Activated CD8-positive, alpha-beta memory T cell treated with anti-CD3 and anti-CD28 coated beads, Interleukin-2, amount 50 U/mL, for 1 hour (primary cell): ENCODE data around the gene MGST3.
"Not testable (repeated sequence)": the region's sequence is repeated elsewhere in the genome, so short reads cannot be mapped to it uniquely, and the experiment has no call there.

Source experiments
- DNase-seq: peaks from one replicate; pipeline ENCODE4 v3.0.0-alpha.2; 2020; ENCODE audit errors: extremely low read depth

The MGST3 gene

DNA sequence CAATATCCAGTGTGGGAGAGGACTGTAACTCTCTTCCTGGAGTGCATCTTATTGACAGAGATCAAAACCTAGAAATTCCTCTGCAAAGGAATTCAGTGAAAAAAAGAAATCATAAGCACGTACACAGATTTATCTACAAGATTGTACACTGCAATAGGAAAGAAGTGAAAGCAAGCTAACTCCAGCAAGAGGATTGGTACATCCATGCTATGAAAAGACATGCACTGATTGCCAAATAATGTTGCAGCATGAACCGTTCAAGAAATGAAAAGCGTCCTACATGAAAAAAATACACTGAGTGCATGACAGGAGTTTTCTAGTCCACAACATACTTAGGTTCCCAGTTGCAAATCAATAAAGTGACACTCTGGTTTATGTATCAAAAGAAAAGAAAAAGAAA, 1.9 kb upstream of the MGST3 start:
- DNase-seq = no peak

DNA sequence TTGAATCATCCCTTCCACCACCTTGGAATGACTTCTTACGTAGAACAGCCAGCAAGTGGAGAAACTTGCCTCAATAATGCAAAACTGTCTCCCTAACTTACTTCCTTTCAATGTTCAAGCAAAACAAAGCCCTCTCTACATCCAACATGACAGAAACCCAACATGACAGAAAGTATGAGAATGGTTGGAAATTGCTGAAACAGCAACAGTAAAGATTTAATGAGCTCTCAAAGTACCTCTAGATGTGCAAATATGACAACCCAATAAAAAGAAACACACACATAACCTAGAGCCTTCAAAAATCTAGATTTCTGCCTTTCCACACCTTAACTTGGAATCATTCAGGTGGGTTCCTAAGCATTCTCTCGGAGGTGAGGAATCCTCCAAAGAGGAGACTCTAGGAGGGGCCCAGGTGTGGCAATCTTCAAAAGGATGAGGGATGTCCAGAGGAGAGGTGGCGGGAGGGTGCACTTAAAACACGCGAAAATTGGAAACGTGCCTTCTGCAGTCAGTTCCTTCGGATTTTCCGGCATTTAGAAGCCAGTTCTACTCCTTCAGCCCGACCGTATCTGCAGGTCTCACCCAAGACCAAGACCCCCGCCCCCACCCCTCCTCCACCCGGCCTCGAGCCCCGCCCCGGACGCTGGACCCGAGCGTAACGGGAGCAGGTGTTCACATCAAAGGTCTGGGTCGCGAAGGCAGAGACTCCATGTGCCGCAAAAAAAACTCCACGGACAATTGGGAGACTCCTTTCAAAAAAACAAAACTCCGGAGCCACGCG, 996 bp upstream of the MGST3 start:
- DNase-seq = no peak

DNA sequence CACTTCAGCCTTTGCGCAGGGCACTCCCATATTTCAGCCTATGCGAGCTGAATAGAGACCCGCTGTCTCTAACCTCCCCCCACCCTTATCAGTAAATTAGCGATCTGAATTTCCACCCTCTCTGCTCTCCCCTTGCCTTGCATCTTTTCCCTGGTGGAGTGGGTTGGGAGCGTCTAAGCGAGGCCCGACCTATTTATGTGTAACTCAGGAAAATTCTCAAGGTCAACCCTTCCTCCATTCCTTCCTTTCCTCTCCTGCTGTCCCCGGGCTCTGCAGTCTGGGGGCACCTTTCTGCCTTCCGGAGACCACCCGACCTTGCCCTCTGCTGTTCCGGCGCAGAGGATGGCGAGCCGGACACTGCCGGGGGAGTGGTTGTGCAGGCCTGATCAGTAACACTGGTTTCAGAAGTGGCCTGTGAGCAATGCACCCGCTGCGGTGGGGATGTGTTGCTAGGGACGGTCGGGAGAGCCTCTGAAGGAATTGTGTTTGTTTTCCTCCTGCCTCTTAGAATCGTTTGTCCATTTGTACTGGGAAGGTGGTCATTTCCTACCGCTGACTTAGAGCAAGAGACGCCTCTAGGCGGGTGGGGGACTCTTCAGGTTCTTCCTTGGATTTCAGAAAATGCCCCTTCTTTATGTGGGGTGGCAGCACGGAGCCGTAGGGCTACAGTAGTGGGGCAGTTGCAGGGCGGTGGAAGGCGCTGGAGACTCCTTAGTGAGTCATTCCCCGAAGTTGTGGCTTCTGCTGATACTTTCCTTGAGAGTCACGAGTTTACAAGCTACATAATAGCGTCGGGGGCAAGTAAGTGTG, 513 bp downstream of the MGST3 start:
- DNase-seq = no peak

DNA sequence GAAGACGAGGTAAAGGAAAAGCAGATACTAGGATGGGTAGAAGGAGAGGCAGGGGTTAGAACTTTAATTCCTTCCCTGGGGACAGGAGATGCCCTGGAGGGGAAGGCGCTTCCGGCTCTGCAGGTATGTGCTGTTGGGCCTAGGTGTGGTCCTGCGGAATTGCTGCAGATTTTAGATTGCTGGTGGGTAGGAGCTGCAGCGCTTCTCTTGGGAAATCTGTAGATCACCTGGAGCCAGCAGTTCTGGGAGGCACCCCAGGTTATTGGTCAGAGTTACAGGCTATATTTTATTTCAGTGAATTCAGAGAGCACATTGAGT, 1.1 kb downstream of the MGST3 start:
- no peak for DNase-seq

DNA sequence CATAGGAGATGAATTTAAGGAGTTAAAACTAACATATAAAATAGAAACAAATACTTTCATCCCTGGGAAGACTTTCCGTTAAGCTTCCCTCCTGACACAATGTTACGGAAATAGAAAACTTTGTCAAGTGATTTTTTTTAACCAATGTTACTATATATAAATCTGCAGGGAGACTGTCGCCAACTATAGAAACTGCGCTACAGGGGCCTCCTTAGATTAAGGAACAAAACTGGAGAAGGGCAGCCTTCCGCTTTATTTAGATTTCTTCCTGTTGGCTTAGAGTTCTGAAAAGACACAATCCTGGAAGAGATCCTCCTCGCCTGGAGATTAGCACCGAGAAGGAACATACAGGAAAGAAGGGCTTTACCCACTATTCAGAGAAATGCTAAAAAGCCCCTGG, 1.5 kb downstream of the MGST3 start:
- no peak for DNase-seq

DNA sequence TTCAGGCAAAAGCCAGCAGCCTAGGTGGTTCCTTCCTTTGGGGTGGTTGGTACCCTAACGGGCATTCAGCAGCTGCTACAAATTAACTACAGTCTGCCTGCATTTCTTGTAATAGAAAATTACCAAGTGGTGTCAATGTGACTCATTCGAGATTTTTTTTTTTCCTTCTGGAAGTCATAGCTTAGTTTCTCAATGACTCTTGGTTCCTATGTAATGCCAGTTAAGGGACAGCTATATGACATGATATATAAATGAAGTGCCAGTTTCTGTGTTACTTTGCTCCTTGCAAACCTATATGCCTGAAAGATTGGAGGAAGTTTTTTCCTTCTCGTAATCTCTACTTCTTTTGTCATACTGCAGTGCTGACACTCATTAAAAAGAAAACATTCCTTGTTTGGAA, 2.6 kb downstream of the MGST3 start:
- no peak for DNase-seq

DNA sequence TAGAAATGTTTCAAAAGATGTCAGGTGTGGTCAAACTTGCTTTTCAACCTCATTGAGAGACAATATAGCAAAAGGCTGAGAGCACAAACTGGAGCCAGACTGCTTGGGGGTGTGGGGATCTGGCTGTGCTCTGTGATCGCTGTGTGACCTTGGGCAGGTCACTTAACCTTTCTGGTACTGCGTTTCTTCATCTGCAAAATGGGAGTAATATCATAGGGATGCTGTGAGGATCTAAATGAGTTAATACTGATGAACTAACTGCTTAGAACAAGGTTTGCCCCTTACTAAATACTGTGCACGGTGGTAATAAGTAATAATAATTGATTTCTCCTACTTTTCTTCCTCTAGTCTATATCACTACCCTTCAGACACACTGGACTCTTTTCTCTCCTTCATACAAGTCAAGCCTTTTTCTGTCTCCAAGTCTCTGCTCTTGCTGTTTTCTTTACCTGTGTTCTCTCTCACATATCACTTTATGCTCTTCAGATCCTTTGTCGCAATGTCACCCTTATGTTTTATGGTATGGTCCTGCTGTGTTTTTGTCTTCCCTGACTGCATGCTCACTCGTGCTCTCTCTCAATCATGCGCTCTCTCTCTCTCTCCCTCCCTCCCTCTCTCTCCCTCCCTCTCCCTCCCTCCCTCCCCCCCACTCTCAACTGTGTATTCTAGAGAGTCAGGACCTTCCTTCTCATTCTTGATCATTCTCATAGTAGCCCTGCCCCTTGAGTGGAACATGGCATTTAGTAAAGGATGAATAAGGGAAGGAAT, 3.3 kb downstream of the MGST3 start:
- no peak for DNase-seq

DNA sequence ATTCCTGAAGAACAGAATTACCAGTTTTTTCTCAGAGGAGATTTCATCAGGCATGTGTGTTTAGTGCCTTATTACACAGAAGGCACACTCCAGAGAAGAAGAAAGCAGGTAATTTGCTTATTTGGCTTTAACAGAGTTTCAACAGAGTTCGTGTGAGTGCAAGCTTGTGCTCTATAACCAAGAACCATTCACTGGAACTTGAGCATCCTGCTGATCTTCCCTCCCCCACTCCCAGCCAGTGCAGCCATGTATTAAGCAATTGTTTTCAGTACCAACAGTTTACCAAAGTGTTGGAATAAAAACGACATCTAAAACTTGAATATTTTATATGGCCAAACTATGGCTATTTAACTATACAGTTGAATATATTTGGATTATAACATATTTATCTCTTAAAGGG, 4.3 kb downstream of the MGST3 start:
- no peak for DNase-seq

DNA sequence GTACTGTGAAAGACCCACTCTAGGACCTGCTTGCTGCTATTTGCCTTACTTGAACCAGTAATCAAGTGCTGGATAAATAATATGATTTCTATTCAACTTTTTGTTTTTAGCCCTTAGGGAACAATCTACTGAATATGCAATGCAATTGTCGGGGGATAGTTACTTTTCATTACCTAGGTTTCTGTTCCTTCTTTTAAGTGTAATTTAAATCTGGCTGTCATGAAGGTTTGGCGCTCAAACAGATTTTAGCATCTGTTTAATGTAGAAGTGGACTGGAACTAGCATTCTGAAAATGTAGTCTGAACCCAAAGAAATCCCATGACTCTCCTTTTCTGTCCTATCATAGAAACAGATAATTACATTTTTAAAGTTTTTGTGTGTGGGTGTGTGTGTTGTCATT, 4.8 kb downstream of the MGST3 start:
- DNase-seq = no peak

DNA sequence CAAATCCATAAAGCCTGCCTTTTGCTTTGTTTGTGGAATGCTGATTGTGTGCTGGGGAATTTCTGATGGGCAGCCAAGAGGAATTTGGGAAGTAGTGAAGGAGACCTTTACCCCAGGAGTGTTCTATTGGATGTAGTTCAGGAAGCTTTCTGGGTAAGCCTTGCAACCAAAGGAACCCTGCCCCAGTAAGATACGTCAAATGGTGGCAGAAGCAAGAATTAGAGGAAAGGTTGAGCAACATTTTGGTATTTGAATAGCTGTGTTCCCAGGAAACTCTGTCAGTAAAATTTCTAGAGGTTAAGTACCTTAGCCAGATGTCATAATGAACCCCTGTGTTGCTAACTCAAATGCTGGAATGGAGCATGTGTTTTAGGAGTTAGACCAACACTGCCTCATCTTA, 6.4 kb downstream of the MGST3 start:
- DNase-seq = no peak

DNA sequence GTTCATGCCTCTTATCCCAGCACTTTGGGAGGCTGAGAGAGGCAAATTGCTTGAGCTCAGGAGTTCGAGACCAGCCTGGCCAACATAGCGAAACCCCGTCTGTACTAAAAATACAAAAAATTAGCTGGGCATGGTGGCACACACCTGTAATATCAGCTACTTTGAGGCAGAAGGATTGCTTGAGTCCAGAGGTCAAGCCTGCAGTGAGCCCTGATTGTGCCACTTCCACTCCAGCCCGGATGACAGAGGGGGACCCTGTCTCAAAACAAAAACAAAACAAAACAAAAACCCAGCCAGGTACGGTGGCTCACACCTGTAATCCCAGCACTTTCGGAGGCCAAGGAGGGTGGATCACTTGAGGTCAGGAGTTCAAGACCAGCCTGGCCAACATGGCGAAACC, 7.2 kb downstream of the MGST3 start:
- DNase-seq = not testable (repeated sequence)

DNA sequence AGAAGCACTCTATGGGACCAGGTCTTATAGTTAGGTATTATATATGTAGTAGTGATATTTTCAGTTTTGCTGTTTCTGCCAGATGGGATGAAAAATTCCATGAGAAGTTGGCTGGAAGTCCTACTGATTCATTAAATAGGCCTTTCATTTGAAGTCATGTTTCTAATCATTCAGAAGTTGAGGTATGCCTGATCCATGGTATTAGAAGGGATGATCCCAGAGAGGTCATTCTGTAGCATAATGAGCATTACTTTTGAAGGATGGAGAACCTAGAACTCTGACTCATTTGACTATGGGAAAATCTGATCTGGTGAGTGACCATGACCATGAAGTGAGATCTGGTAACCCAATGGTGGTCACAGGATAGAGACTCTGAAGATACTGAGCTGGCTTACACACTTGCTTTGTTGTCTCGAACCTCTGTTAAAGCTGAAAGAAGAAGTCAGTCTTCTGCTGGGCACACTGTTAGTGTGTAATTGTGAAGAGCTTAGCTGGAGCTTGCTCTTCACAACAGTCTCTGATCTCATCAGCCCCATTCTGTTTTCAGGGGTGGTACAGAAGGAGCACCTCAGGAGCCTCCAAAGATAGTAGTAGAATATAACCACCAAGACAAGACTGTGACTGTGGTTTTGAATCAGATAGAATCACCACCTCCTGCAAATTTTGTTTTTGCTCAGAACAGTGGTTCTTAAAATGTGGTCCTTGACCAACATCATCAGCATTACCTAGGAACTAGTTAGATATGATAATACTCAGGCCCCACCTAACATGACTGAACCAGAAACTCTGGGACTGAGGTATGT, 9.0 kb downstream of the MGST3 start:
- no peak for DNase-seq

DNA sequence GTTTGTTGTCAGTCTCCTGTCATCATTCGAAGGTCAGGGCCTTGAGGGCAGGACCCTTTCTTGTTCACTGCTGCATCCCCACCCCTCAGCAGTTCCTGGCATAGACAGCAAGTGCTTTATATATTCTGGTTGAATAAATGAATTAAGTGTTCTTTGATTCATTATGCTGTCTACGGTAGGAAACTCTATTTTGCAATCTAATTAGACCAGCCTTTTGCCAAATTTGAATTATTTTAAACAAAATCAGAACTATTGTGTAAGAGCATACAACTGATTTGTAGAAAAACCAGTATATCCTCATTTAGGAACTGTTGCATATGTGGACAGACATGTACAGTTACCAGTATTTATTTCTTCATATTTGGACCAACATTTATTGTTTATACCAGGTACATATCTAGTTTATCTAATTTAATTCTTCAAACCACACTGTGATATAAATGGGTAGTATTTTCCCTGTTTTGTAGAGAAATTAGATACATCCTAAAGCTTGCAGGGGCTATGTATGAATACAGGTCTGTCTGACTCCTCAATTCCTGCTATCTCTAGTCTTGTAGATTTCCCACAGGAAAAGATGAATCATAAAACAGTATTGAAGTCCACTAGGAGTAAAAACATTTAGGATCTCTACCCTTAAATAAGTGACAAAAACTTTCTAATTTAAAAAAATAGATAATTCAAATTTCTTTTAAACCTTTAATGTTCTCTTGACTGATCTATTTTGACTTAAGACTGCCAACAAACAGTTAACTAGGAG, 10.4 kb downstream of the MGST3 start:
- no peak for DNase-seq

DNA sequence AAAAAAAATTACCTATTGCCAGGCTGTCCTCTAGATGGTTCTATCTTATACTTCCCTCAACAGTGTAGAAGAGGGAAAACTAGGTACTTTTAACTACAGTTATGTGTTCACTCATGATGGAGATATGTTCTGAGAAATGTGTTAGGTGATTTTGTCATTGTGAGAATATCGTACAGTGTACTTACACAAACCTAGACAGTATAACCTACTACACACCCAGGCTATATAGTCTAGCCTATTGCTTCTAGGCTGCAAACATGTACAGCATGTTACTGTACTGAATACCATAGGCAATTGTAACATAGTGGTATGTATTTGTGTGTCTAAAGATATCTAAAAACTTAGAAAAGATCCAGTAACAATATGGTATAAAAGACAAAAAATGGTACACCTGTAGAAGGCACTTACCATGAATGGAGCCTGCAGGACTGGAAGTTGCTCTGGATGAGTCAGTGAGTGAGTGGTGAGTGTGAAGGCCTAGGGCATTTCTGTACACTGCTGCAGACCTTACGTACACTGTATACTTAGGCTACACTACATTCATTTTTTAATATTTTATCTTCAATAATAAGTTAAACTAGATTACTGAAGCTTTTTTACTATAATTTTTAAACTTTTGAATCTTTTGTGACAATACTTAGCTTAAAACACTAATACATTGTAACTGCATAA, 13.2 kb downstream of the MGST3 start:
- DNase-seq = no peak

DNA sequence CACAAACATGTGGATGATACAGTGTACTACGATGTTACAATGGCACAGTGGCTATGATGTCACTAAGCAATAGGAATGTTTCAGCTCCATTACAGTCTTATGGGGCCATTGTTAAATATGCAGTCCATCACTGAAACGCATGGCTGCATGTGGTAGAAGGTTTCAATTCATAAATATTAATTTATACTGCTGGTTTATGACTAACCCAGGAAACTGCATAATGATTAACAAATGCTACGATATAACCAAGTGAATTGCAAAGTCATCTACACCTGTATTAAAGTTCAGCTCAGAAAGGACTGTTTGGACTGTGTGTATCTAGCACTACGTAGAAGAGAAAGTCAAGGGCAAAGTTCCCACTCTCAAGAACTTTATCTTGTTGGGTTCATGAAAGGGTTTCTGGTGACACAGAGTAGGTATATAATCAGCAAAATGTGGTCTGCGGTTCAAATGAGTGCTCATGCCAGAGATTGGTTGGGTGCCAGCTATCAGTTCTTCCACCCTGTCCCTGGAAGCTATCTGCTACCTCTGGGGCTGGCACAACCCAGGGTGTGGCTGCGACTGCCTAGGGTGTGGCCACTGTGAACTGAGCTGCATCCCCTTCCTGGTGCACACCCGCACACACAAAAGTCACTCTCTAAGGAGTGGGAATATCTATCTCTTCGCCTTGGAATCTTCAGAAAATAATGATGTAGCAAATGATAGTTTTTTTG, 14.8 kb downstream of the MGST3 start:
- DNase-seq = no peak

DNA sequence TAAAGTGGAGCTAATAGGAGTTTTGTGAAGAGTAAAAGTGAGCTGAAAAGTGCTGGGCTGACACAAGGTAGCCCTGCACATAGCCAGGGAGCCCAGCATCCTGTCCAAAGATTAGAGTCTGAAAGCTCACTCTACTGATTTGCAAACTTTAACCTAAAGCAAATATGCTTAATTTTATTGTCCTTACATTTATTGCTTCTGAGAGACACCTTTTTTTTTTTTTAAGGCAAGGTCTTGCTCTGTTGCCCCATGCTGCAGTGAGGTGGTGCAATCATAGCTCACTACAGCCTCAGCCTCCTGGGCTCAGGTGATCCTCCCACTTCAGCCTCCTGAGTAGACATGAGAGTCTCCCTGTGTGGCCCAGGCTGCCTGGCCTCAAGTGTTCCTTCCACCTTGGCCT, 16.5 kb downstream of the MGST3 start:
- no peak for DNase-seq

DNA sequence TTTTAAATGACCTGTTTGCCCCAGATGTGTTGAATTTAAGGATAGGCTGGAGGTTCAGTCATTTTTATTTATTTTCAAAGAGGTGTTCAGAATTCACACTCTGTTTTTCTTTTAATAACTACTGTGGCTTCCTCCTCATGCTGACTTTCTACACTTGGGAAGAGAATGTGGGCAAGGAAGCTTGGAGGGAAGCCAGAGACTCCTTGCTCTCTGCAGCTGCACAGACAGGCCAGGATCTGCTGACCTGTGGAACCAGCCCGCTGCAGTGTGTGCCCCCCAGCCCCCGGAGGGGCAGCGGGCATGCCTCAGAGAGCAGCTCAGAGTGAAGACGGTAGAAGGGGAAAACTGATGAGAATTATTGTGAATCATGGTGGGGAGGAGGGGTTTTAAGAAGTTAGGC, 16.9 kb downstream of the MGST3 start:
- DNase-seq = no peak

DNA sequence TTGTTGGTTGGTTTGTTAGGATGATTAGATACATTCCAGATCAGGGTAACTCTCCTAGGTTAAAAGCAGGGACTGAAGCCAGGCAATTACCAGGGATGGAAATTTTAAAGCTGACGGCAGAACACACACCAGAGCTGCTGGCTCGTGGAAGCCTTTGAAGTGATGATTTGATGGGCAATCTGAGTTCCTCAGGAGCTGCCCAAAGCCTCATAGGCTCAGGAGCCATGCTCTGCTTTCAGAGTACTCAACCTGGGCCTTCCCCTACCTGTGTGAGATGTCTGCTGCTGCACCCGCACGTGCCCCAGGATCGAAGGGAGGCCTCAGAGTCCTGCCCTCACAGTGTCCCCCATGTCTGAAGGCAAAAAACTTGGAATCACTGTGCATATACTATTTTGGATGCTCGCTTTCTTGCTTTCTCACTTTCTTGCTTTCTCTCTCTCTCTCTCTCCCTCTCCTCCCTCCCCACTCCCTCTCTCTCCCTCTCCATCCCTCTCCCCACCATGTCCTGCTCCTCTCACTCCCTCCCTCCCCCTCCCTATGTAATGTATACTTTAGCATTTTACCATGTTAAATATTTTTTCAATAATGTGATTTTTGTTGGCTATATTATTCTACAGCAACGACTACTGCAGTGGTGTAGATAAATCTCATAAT, 18.0 kb downstream of the MGST3 start:
- no peak for DNase-seq

DNA sequence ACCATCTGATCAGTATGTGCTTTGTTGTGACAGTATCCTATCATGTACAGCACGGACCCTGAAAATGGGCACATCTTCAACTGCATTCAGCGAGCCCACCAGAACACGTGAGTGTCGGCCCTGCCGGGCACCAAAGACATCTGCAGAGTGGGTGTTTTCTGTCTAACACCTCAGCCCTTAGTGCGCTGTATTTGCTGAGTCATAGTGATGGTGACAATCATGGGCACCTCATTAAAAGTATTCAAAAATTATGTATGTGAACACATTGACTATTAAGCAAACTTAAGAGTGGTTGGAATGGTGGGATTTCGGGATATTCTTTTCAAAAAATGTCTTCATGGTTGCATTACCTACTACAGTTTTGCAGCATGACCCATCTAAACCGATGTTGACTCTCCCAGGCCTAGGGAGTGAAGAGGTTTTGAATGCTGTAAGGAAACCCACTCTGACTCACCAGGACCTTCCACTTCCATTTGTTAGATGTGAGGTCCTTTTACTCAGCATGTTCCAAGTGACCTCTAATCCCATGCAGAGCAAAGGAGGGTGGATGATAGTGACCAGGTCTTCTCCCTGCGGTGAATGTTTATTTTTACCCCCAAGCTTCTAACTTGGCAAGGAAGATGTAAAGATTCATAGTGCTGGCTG, 20.1 kb downstream of the MGST3 start:
- DNase-seq = no peak
